ENCODE results near the gene ATP5F1E.

GRCh38 chr20:59005523-59006166, 26.5 kb downstream of the ATP5F1E start:
- TF ChIP-seq CTCF (IDR thresholded peaks at IDR 0.05; ENCODE audit: extremely low read depth in 1 of 2, insufficient read depth in 1 of 2, low read depth in 1 of 2, low read length in 2 of 2) (no peak), POLR2A (IDR thresholded peaks at IDR 0.05; ENCODE audit: low read depth, low read length) (no peak), POLR2AphosphoS5 (IDR thresholded peaks at IDR 0.05; ENCODE audit: insufficient read depth, low read depth, low read length) (no peak), FOS (IDR thresholded peaks at IDR 0.05; ENCODE audit: borderline replicate concordance, insufficient read depth, low read length) (no peak), EZH2 (IDR thresholded peaks at IDR 0.05; ENCODE audit: borderline replicate concordance, low read depth, low read length, severe bottlenecking) (no peak), MAX (IDR thresholded peaks at IDR 0.05; ENCODE audit: insufficient read depth, insufficient read length) (no peak), MYC (IDR thresholded peaks at IDR 0.05; ENCODE audit: low read depth, low read length) (no peak), JUN (IDR thresholded peaks at IDR 0.05; ENCODE audit: borderline replicate concordance, insufficient read depth, insufficient read length, low read depth) (no peak), GATA2 (IDR thresholded peaks at IDR 0.05; ENCODE audit: insufficient read depth, insufficient read length, low read depth, low read length) (no peak)

All from endothelial cell of umbilical vein (primary cell).